Colonic mucosa (tissue), 4 donors: ENCODE results near the gene INO80C. TPM values are rescaled to one million over a fixed set of nuclear protein-coding genes. Genes with fewer than 3 reads are reported as not detected.

Experiments
- DNase-seq: peaks from one replicate; pipeline ENCODE4 v3.0.0-alpha.2; 2020
- H3K27ac ChIP-seq: fragments of 200-600 bp; one replicate; pipeline ENCODE4 v1.8.0; 2021
- H3K27me3 ChIP-seq: fragments of 200-600 bp; one replicate; pipeline ENCODE4 v1.8.0; 2021
- H3K36me3 ChIP-seq: fragments of 200-600 bp; one replicate; pipeline ENCODE4 v1.8.0; 2021
- H3K4me1 ChIP-seq: fragments of 200-600 bp; one replicate; pipeline ENCODE4 v1.8.0; 2021; ENCODE audit warnings: mild to moderate bottlenecking
- H3K4me3 ChIP-seq: fragments of 200-600 bp; one replicate; pipeline ENCODE4 v1.8.0; 2021
- H3K9ac ChIP-seq, 2 donors: one replicate each; pipeline ENCODE4 v1.7.0; 2013; ENCODE audit warnings: control low read depth in 2 of 2, low read depth in 2 of 2, low read length in 2 of 2
- H3K9me3 ChIP-seq: fragments of 200-600 bp; one replicate; pipeline ENCODE4 v1.8.0; 2021
- intact Hi-C: fragments of 100-400 bp; cut with DNase I; formaldehyde crosslinking; loops from one replicate; pipeline ENCODE4 v1.14.1; 2022
- total RNA-seq, 2 donors: library from RNA; stranded (reverse); fragmentation: NEBNext Ultra II Directional in 1 of 2; extraction: Animal tissue kit (Norgen Biotek cat#: 25700) in 1 of 2; gene quantifications; one replicate each; pipeline ENCODE4 v1.2.1, GENCODE V29; 2021
- TF ChIP-seq, protein P1 (sequence below): fragments of 200-600 bp; IDR thresholded peaks from one replicate; pipeline ENCODE4 v1.8.0; 2022; ENCODE audit warnings: antibody characterized with exemption, mild to moderate bottlenecking
- donor health status: healthy.
- donor health status: DM: no; HTN: no; CAD: no.
- donor health status: DM: no; HTN: no; CAD: no.

Gene INO80C
- total RNA-seq, 2 donors from 2014 or later = 31.0 to 32.1 TPM

DNA sequence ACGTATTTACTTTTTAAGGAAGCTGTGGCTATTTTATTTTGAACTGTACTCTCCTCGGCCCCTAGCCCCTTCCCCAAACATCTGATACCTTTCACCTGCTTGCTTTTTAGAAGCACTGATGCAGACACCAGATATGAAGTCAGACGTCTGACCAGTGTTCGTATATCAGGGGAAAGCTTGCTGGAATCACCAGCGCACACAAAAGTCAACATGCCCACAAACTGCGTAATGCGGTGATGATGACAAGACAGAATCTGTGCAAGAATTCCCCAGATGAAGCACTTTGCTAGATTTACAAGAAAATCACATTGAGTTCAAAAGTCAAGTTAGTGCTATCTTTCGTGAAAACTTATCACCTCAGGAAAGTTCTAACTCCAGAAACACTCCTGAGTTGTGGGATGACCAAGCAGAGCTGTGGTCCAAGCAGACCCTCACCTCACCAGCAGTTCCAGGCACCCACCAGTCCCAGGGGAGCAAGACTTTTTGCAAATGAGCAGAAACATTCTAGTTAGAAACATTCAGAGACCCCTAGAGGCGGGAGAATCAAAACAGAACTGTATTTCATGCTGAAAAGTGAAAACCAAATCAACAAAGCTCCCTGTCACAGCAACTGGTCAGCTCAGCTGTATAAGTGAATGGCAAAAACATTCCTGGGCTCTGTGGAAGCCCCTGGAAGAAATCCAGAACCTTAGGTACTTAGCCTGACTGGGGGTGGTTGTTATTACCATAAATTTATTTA, 55.7 kb downstream of the INO80C start:
- Histone ChIP-seq H3K4me1 (no peaks in the 10 kb centered on the region), H3K4me3 (no peak overlapping the region), H3K27me3 (no peaks in the 10 kb centered on the region), H3K36me3 (no peaks in the 10 kb centered on the region), H3K9me3 (no peaks in the 10 kb centered on the region), H3K27ac (no peak overlapping the region), H3K9ac (no peak overlapping the region)
- intact Hi-C loops = no loop called here
- no peak for DNase-seq
- TF ChIP-seq, protein P1, sequence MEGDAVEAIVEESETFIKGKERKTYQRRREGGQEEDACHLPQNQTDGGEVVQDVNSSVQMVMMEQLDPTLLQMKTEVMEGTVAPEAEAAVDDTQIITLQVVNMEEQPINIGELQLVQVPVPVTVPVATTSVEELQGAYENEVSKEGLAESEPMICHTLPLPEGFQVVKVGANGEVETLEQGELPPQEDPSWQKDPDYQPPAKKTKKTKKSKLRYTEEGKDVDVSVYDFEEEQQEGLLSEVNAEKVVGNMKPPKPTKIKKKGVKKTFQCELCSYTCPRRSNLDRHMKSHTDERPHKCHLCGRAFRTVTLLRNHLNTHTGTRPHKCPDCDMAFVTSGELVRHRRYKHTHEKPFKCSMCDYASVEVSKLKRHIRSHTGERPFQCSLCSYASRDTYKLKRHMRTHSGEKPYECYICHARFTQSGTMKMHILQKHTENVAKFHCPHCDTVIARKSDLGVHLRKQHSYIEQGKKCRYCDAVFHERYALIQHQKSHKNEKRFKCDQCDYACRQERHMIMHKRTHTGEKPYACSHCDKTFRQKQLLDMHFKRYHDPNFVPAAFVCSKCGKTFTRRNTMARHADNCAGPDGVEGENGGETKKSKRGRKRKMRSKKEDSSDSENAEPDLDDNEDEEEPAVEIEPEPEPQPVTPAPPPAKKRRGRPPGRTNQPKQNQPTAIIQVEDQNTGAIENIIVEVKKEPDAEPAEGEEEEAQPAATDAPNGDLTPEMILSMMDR = no peak

DNA sequence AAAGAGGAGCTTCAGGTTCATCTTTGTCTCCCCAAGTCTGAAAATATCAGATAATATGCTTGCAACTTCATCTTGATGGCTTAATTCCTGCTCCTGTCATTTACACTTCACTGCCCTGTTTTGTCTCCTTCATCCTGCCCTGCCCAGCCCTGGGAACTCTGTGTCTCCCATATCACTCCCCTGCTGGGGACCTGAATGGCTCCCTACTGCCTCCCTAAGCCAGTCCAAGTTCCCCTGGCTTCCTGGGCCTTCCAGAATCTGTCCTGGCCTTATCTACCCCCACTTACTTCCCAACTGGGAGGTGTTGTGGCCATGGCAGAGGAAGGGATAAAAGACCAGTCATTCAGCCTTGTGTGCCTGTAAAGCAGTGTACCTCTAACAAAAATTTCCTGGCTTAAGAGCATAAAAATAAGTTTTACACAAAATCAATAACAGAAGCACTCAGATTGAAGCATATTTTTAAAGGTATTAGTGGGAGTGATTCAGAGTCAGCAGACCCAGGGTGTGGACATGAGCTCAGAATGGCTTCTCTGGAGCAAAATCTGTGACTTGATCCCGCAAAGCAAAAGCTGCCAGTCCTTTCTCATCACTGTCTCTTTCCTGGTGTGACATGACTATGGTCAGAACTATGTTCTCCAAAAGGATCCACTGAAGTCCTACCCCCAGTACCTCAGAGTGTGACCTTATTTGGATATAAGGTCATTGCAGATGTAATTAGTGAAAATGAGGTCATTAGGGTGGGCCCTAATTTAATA, 59.1 kb downstream of the INO80C start:
- TF ChIP-seq, protein P1 = no peak
- Histone ChIP-seq H3K27ac (no peak overlapping the region), H3K27me3 (no peaks in the 10 kb centered on the region), H3K4me1 (no peaks in the 10 kb centered on the region), H3K9ac (no peak overlapping the region), H3K9me3 (no peaks in the 10 kb centered on the region), H3K36me3 (no peaks in the 10 kb centered on the region), H3K4me3 (no peak overlapping the region)
- intact Hi-C loops = no loop called here
- DNase-seq = no peak

- Histone ChIP-seq H3K36me3 (no peaks in the 10 kb centered on the region), H3K4me1 (no peaks in the 10 kb centered on the region), H3K27me3 (no peaks in the 10 kb centered on the region), H3K4me3 (no peak overlapping the region), H3K9ac (no peak overlapping the region), H3K27ac (no peak overlapping the region), H3K9me3 (no peaks in the 10 kb centered on the region)
- intact Hi-C loops = no loop called here
- DNase-seq = no peak
- TF ChIP-seq, protein P1 = no peak
Observed at GRCh38 chr18:35437836-35438235, 59.9 kb downstream of the INO80C start.

DNA sequence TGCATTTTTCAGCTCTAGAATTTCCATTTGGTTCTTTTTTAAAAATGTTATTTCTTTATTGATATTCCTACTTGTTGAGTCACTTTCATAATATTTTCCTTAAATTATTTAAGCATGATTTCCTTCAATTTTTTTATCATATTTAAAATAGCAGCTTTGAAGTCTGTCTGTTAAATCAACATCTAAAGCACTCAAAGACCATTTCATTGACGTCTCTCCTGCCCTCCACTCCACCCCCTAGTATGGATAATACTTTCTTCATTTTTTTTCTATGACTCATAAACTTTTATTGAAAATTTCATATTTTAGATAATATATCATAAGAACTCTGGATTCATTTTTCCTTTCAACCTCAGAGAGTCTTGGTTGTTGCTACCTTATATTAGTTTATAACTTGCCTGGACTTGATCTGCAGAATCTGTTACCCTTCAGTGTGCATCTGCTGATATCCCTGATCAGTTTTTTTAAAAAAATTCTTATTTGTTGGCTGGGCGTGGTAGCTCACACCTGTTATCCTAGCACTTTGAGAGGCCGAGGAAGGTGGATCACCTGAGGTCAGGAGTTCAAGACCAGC, 61.6 kb downstream of the INO80C start:
- intact Hi-C loops = no loop called here
- H3K9ac ChIP-seq = no peak overlapping the region

DNA sequence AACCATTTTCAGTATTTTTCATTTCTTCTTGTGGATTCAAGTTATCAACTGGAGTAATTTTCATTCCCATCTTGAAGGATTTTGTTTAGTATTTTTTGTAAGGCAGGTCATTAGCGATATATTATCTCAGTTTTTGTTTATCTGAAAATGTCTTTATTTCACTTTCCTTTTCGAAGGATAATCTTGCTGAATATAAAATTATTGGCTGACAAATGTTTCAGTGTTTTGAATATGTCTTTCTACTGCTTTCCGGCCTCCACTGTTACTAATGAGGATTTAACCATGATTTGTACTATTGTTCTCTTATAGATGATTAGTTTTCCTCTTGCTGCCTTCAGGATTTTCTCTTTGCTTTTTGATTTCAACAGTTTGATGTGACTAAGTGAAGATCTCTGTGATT, 62.4 kb downstream of the INO80C start:
- Histone ChIP-seq H3K4me3 (no peak overlapping the region), H3K9ac (no peak overlapping the region), H3K36me3 (no peaks in the 10 kb centered on the region), H3K9me3 (no peaks in the 10 kb centered on the region), H3K4me1 (no peaks in the 10 kb centered on the region), H3K27me3 (no peaks in the 10 kb centered on the region), H3K27ac (no peak overlapping the region)
- TF ChIP-seq, protein P1 = no peak
- intact Hi-C loops = no loop called here
- DNase-seq = no peak

More for the DNA sequence above, 61.6 kb downstream of the INO80C start:
- Histone ChIP-seq H3K27ac (no peak overlapping the region), H3K4me1 (no peaks in the 10 kb centered on the region), H3K27me3 (no peaks in the 10 kb centered on the region), H3K9me3 (no peaks in the 10 kb centered on the region), H3K36me3 (no peaks in the 10 kb centered on the region), H3K4me3 (no peak overlapping the region)
- DNase-seq = no peak
- TF ChIP-seq, protein P1 = no peak
